Lower leg skin (tissue), 4 donors: ENCODE measurements around the gene CLEC16A. TPM values are rescaled to one million over a fixed set of nuclear protein-coding genes. Genes with fewer than 3 reads are reported as not detected.

Experiments
- DNase-seq, 2 donors: peaks; one replicate each; pipeline ENCODE4 v3.0.0-alpha.2; 2019; ENCODE audit warnings: low spot score in 2 of 2
- H3K4me3 ChIP-seq: fragments of 200-600 bp; sonication (generic); 2 replicates; pipeline ENCODE4 v1.5.1; 2017; ENCODE audit warnings: mild to moderate bottlenecking, low read depth; ENCODE audit not compliant: poor library complexity, severe bottlenecking
- CTCF ChIP-seq, 3 donors: fragments of 450-650 bp; IDR thresholded peaks; one replicate each; pipeline ENCODE4 v1.5.1; 2016; ENCODE audit warnings: antibody characterized with exemption in 3 of 3, mild to moderate bottlenecking in 3 of 3, moderate library complexity in 2 of 3
- POLR2A ChIP-seq, 2 donors: fragments of 450-650 bp; IDR thresholded peaks; one replicate each; pipeline ENCODE4 v1.6.1; 2016 to 2017; ENCODE audit warnings: antibody characterized with exemption in 2 of 2, mild to moderate bottlenecking in 1 of 2, moderate library complexity in 1 of 2
- WGBS, 2 donors: methylation state at CpG; one replicate each; pipeline ENCODE4 v1.1.5; 2018; 5-methylcytosine and 5-hydroxymethylcytosine counted together
- intact Hi-C: fragments of 100-400 bp; cut with DNase I; formaldehyde crosslinking; loops from one replicate; pipeline ENCODE4 v1.15.0; 2023; ENCODE audit warnings: low total_unique reads
- total RNA-seq, 4 donors: library from RNA; depleted of rRNA; stranded (reverse); fragments of >200 nt; gene quantifications; one replicate each; pipeline ENCODE4 v1.1.0, GENCODE V29; 2016

Gene CLEC16A
- total RNA-seq, 4 donors from 2014 or later: 26.8 to 30.0 (median 29.5) TPM

- peak in 1 of 2 donors; percentile 65 for DNase-seq
These were observed 134.6 kb downstream of the CLEC16A start for GRCh38 chr16:11078812-11079459.

GRCh38 chr16:11079652-11080187 lies 135.4 kb downstream of the CLEC16A start:
- TF ChIP-seq POLR2A (IDR thresholded peaks at IDR 0.05) (no peak), CTCF (IDR thresholded peaks at IDR 0.05) (no peak)
- H3K4me3 ChIP-seq: no peak overlapping the region
- no peak for DNase-seq
- intact Hi-C loops: no loop called here
- WGBS, 2 donors: 50 to 54% methylated on average over 6 of the region's 6 CpGs

More at GRCh38 chr16:11078812-11079459, 134.6 kb downstream of the CLEC16A start:
- H3K4me3 ChIP-seq: no peak overlapping the region
- intact Hi-C loops: no loop called here
- TF ChIP-seq CTCF (IDR thresholded peaks at IDR 0.05): no peak
- TF ChIP-seq POLR2A (IDR thresholded peaks at IDR 0.05): no peak
- 86 to 94% methylated on average over 5 of the region's 5 CpGs for WGBS, 2 donors

GRCh38 chr16:11080327-11080967 lies 136.1 kb downstream of the CLEC16A start:
- 81 to 95% methylated on average over 10 of the region's 10 CpGs for WGBS, 2 donors
- intact Hi-C loops: no loop called here
- no peak for DNase-seq

GRCh38 chr16:11080999-11081630 lies 136.8 kb downstream of the CLEC16A start:
- no peak overlapping the region for H3K4me3 ChIP-seq
- no peak for DNase-seq
- intact Hi-C loops: no loop called here
- 97 to 99% methylated on average over 7 of the region's 7 CpGs for WGBS, 2 donors
- no peak for TF ChIP-seq CTCF (IDR thresholded peaks at IDR 0.05)

More at GRCh38 chr16:11080327-11080967, 136.1 kb downstream of the CLEC16A start:
- TF ChIP-seq CTCF (IDR thresholded peaks at IDR 0.05) (no peak), POLR2A (IDR thresholded peaks at IDR 0.05) (no peak)
- no peak overlapping the region for H3K4me3 ChIP-seq

- H3K4me3 ChIP-seq: no peak overlapping the region
- DNase-seq: no peak
- WGBS, 2 donors: 93 to 97% methylated on average over 16 of the region's 16 CpGs
- intact Hi-C loops: no loop called here
- TF ChIP-seq POLR2A (IDR thresholded peaks at IDR 0.05) (no peak), CTCF (IDR thresholded peaks at IDR 0.05) (no peak)
These were observed 137.9 kb downstream of the CLEC16A start for GRCh38 chr16:11082108-11082859.
